GM12878 (cell line): ENCODE measurements around the gene ZNF827. TPM values are rescaled to one million over a fixed set of nuclear protein-coding genes. Genes with fewer than 3 reads are reported as not detected.
A peak's percentile ranks its signal among the peaks of the same experiment; 100 is the strongest.

Experiments
- ATF2 ChIP-seq: IDR thresholded peaks from 2 replicates; pipeline ENCODE4 v1.6.1; 2012; ENCODE audit warnings: low read length, inconsistent platforms
- BMI1 ChIP-seq: fragments of 450-650 bp; IDR thresholded peaks from 2 replicates; pipeline ENCODE4 v1.6.1; 2016; ENCODE audit warnings: mild to moderate bottlenecking, moderate library complexity, borderline replicate concordance
- CHD1 ChIP-seq: IDR thresholded peaks from 2 replicates; pipeline ENCODE4 v1.6.1; 2012; ENCODE audit warnings: low read depth, low read length, improper control_type of control experiment
- CREM ChIP-seq: IDR thresholded peaks from 2 replicates; pipeline ENCODE4 v1.6.1; 2014; ENCODE audit warnings: antibody characterized with exemption, low read depth
- E4F1 ChIP-seq: fragments of 450-650 bp; IDR thresholded peaks from 2 replicates; pipeline ENCODE4 v1.6.1; 2018; ENCODE audit warnings: borderline replicate concordance, mild to moderate bottlenecking; ENCODE audit not compliant: partially characterized antibody
- EGR1 ChIP-seq, 2 experiments: IDR thresholded peaks; 1 replicate in 1 of 2; 2 replicates in 1 of 2; pipeline ENCODE4 v1.6.1; 2011 to 2012; ENCODE audit warnings: low read depth in 2 of 2, low read length in 2 of 2, borderline replicate concordance in 1 of 2, mild to moderate bottlenecking in 1 of 2, moderate library complexity in 1 of 2
- GATAD2B ChIP-seq: fragments of 450-650 bp; conservative IDR thresholded peaks from 2 replicates; pipeline ENCODE4 v1.6.1; 2017; ENCODE audit warnings: low read depth, mild to moderate bottlenecking, moderate library complexity
- LARP7 ChIP-seq: fragments of 450-650 bp; IDR thresholded peaks from 2 replicates; pipeline ENCODE4 v1.6.1; 2017; ENCODE audit warnings: mild to moderate bottlenecking
- MEF2A ChIP-seq: IDR thresholded peaks from 2 replicates; pipeline ENCODE4 v1.6.1; 2011; ENCODE audit warnings: low read depth, mild to moderate bottlenecking, low read length, moderate library complexity; ENCODE audit not compliant: insufficient read depth
- MYB ChIP-seq: fragments of 150-350 bp; IDR thresholded peaks from 2 replicates; pipeline ENCODE4 v1.6.1; 2014; ENCODE audit warnings: mild to moderate bottlenecking, low read depth, low read length, borderline replicate concordance
- NFYA ChIP-seq: IDR thresholded peaks from 2 replicates; pipeline ENCODE4 v1.6.1; 2011; ENCODE audit warnings: low read depth, mild to moderate bottlenecking, low read length, improper control_type of control experiment, borderline replicate concordance
- NRF1 ChIP-seq: conservative IDR thresholded peaks from 2 replicates; pipeline ENCODE4 v1.6.1; 2011; ENCODE audit warnings: mild to moderate bottlenecking, low read depth, low read length, improper control_type of control experiment
- PAX8 ChIP-seq: fragments of 450-650 bp; IDR thresholded peaks from 2 replicates; pipeline ENCODE4 v1.6.1; 2017; ENCODE audit warnings: mild to moderate bottlenecking, moderate library complexity
- POLR2AphosphoS5 ChIP-seq: IDR thresholded peaks from 2 replicates; pipeline ENCODE4 v1.6.1; 2011; ENCODE audit warnings: mild to moderate bottlenecking, low read length, inconsistent platforms
- RAD21 ChIP-seq: IDR thresholded peaks from 2 replicates; pipeline ENCODE4 v1.6.1; 2011; ENCODE audit warnings: mild to moderate bottlenecking, low read depth, low read length, moderate library complexity; ENCODE audit not compliant: insufficient read depth
- RAD51 ChIP-seq: fragments of 450-650 bp; IDR thresholded peaks from 2 replicates; pipeline ENCODE4 v1.6.1; 2016; ENCODE audit warnings: moderate library complexity, mild to moderate bottlenecking, inconsistent platforms
- RB1 ChIP-seq: fragments of 450-650 bp; formaldehyde crosslinking; IDR thresholded peaks from 2 replicates; pipeline ENCODE4 v1.6.1; 2017; ENCODE audit warnings: mild to moderate bottlenecking, borderline replicate concordance
- RCOR1 ChIP-seq: conservative IDR thresholded peaks from 2 replicates; pipeline ENCODE4 v1.6.1; 2012; ENCODE audit warnings: low read depth, low read length, improper control_type of control experiment
- SMAD1 ChIP-seq: fragments of 450-650 bp; IDR thresholded peaks from 2 replicates; pipeline ENCODE4 v1.6.1; 2018; ENCODE audit warnings: mild to moderate bottlenecking, low read depth; ENCODE audit not compliant: partially characterized antibody
- SUPT20H ChIP-seq: IDR thresholded peaks from 2 replicates; pipeline ENCODE4 v1.6.1; 2011; ENCODE audit warnings: low read depth, mild to moderate bottlenecking, low read length, moderate library complexity, borderline replicate concordance; ENCODE audit not compliant: control insufficient read depth
- SUZ12 ChIP-seq: fragments of 200-600 bp; sonication (generic); IDR thresholded peaks from one replicate; pipeline ENCODE4 v1.6.1; 2018; ENCODE audit warnings: antibody characterized with exemption, mild to moderate bottlenecking; ENCODE audit not compliant: unreplicated experiment
- ZNF24 ChIP-seq: fragments of 450-650 bp; IDR thresholded peaks from 2 replicates; pipeline ENCODE4 v1.6.1; 2017; ENCODE audit warnings: antibody characterized with exemption, mild to moderate bottlenecking
- ZNF592 ChIP-seq: fragments of 450-650 bp; IDR thresholded peaks from 2 replicates; pipeline ENCODE4 v1.6.1; 2017; ENCODE audit warnings: mild to moderate bottlenecking, moderate library complexity
- ZZZ3 ChIP-seq: IDR thresholded peaks from 2 replicates; pipeline ENCODE4 v1.6.1; 2011; ENCODE audit warnings: low read depth; ENCODE audit not compliant: control insufficient read depth, insufficient read length
- polyA plus RNA-seq, 11 experiments: library from polyadenylated mRNA; depleted of rRNA in 4 of 11; unstranded in 6 of 11; stranded (reverse) in 5 of 11; fragments of >200 nt; fragmentation: Nextera tagmentation in 4 of 11; fragmentation: Illumina TruSeq in 1 of 11; extraction: Ambion mirVana in 4 of 11; extraction: Trizol in 1 of 11; gene quantifications; 1 replicate in 1 of 11; 2 replicates in 10 of 11; pipeline versions ENCODE4 v1.2.1 to v1.2.3, GENCODE V29; 2011 to 2016; ENCODE audit warnings: inconsistent platforms in 2 of 11, missing spikeins in 2 of 11, low read depth in 1 of 11
- total RNA-seq, 4 experiments: library from RNA; depleted of rRNA in 3 of 4; stranded (reverse); fragments of >200 nt in 3 of 4; fragmentation: Illumina TruSeq in 1 of 4; extraction: Trizol in 1 of 4; gene quantifications; 2 replicates each; pipeline versions ENCODE4 v1.2.1 to v1.2.3, GENCODE V29; 2013 to 2021

Gene ZNF827
- total and polyA plus RNA-seq, 10 of the 15 experiments (the other 5 are each of a cell fraction or from before 2014, with no cell fraction given) = 3.8 to 31.5 (median 13.6) TPM

GRCh38 chr4:145808021-145808650 lies 130.5 kb downstream of the ZNF827 start (continued):
- TF ChIP-seq E4F1 = peak; percentile 17
- no peak for TF ChIP-seq RB1
- no peak for TF ChIP-seq SUZ12
- TF ChIP-seq ZZZ3 = no peak
- peak; percentile 82 for TF ChIP-seq BMI1
- no peak for TF ChIP-seq POLR2AphosphoS5
- TF ChIP-seq MEF2A = peak; percentile 90
- TF ChIP-seq NRF1 = no peak
- TF ChIP-seq ZNF24 = no peak
- TF ChIP-seq EGR1 (IDR thresholded peaks at IDR 0.05; ENCODE audit: borderline replicate concordance in 1 of 2, low read depth in 2 of 2, low read length in 2 of 2) = no peak
- TF ChIP-seq RAD51 = no peak
- peak; percentile 89 for TF ChIP-seq CREM
- no peak for TF ChIP-seq SUPT20H
- peak; percentile 97 for TF ChIP-seq ATF2
- 0 out of 2 replicates have a peak, but pooled peaks have one; percentile 54 for TF ChIP-seq GATAD2B
- no peak for TF ChIP-seq CHD1
- TF ChIP-seq NFYA = no peak
- peak; percentile 34; the same call in 1 of the 2 replicates for TF ChIP-seq RAD21
- no peak for TF ChIP-seq RCOR1
- TF ChIP-seq ZNF592 = no peak; the same call in 1 of the 2 replicates
- TF ChIP-seq PAX8 = no peak
- peak; percentile 13 for TF ChIP-seq SMAD1
- no peak for TF ChIP-seq LARP7
- no peak for TF ChIP-seq MYB
